Suprapubic skin (tissue), 3 donors: ENCODE data around the gene HLA-F.

Experiments
- EP300 ChIP-seq: sonication (generic); formaldehyde crosslinking; IDR thresholded peaks from one replicate; pipeline ENCODE4 v1.6.1; 2017; ENCODE audit warnings: antibody characterized with exemption
- POLR2A ChIP-seq, 2 donors: fragments of 450-650 bp; IDR thresholded peaks; one replicate each; pipeline ENCODE4 v1.6.1; 2017; ENCODE audit warnings: antibody characterized with exemption in 2 of 2, mild to moderate bottlenecking in 2 of 2, moderate library complexity in 2 of 2
- TF ChIP-seq, protein P1 (sequence below), 2 donors: fragments of 200-600 bp in 1 of 2; fragments of 450-650 bp in 1 of 2; sonication (generic) in 1 of 2; IDR thresholded peaks; one replicate each; pipeline ENCODE4 v1.5.1; 2016 to 2019; ENCODE audit warnings: antibody characterized with exemption in 2 of 2, mild to moderate bottlenecking in 1 of 2, moderate library complexity in 1 of 2

DNA sequence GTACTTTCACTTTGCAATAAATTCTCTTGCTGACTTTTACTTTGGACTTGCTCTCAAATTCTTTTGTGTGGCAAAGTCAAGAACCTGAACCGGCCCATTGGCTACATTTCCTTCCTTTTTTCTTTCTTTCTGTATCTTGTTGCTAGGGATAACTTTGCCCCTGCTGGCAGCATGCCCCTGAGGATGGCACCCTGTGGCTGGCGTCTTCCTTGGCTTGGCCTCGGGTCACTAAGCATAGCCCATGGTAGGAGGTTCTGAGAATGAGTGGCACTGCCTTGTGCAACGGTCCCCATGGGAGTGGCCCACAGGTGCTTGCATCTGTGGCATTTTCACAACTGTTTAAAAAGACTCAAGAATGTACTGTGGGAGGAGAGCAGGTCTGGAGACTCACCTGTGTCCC, 14.0 kb upstream of the HLA-F start:
- TF ChIP-seq EP300: no peak
- TF ChIP-seq POLR2A (IDR thresholded peaks at IDR 0.05): no peak
- TF ChIP-seq, protein P1, sequence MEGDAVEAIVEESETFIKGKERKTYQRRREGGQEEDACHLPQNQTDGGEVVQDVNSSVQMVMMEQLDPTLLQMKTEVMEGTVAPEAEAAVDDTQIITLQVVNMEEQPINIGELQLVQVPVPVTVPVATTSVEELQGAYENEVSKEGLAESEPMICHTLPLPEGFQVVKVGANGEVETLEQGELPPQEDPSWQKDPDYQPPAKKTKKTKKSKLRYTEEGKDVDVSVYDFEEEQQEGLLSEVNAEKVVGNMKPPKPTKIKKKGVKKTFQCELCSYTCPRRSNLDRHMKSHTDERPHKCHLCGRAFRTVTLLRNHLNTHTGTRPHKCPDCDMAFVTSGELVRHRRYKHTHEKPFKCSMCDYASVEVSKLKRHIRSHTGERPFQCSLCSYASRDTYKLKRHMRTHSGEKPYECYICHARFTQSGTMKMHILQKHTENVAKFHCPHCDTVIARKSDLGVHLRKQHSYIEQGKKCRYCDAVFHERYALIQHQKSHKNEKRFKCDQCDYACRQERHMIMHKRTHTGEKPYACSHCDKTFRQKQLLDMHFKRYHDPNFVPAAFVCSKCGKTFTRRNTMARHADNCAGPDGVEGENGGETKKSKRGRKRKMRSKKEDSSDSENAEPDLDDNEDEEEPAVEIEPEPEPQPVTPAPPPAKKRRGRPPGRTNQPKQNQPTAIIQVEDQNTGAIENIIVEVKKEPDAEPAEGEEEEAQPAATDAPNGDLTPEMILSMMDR (IDR thresholded peaks at IDR 0.05): no peak
